ENCODE measurements around the gene EGFR.

GRCh38 chr7:54978364-54979116, 40.3 kb upstream of the EGFR start:
- TF ChIP-seq POLR2A (IDR thresholded peaks at IDR 0.05) (no peak), CTCF (IDR thresholded peaks at IDR 0.05) (no peak)

Data from right lobe of liver (tissue), 4 donors.